Measurements from ENCODE around the gene CTTNBP2NL.
"Not testable (repeated sequence)": the region's sequence is repeated elsewhere in the genome, so short reads cannot be mapped to it uniquely, and the experiment has no call there.

CTTNBP2NL gene

GRCh38 chr1:112466078-112466660 is 70.2 kb downstream of the CTTNBP2NL start:
- DNase-seq: peak; percentile 74

GRCh38 chr1:112470324-112470723 is 74.3 kb downstream of the CTTNBP2NL start:
- not testable (repeated sequence) for DNase-seq

- no peak for DNase-seq
Observed at GRCh38 chr1:112470966-112471365, 75.0 kb downstream of the CTTNBP2NL start.

DNA sequence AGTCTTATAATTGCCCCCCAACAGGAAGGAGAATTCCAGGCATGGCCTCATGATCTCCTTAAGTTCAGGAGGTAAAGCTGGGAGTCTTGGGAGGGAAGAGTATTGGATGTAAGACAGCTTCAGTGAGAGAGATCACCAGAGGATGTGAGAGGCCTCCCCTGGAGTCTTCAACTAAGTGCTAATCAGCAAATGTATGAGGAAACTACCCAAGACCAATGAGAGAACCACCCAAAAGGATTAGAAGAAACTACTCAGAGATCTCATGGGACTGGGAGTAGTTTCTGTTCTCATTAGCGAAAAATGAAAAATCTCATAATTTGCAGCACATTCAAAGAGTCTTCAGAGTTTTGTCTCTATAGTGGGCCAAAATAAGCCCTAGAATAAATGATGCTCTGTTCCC is 76.1 kb downstream of the CTTNBP2NL start:
- DNase-seq: no peak

DNA sequence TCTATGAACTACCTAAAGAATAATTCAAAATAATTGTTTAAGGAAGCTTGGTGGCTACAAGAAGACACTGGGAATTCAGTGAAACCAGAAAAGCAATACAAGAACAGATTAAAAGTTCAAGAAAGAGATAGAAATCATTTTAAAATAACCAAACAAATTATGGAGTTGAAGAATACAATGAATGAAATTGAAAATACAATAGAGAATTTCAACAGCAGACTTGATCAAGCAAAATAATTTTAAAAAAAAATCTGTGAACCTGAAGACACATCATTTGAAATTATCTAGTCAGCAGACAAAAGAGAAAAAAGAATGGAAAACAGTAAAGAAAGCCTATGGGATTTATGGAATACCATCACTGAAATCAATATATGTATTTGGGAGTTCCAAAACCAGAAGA is 81.5 kb downstream of the CTTNBP2NL start:
- DNase-seq: no peak

DNA sequence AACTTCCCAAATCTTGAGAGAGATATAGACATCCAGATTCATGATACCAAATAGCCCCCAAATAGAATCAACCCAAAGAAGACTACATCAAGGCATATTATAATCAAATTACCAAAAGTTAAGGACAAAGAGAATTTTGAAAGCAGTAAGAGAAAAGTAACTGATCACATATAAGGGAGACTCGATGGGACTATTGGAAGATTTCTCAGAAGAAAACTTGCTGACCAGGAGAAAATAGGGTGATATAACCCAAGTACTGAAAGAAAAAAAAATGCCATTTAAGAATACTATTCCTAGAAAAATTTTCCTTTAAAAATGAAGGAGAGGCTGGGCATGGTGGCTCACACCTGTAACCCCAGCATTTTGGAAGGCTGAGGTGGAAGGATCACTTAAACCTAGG is 82.3 kb downstream of the CTTNBP2NL start:
- no peak for DNase-seq

- not testable (repeated sequence) for DNase-seq
Observed at GRCh38 chr1:112486063-112486462, 90.0 kb downstream of the CTTNBP2NL start.

DNA sequence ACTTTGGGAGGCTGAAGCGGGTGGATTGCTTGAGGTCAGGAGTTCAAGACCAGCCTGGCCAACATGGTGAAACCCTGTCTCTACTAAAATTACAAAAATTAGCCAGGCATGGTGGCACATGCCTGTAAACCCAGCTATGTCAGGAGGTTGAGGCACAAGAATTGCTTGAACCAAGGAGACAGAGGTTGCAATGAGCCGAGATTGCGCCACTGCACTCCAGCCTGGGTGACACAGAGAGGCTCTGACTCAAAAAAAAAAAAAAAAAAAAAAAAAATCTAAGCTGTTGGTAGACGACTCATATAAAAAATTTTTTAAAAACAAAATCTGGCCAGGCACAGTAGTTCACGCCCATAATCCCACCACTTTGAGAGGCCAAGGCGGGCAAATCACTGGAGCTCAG is 91.7 kb downstream of the CTTNBP2NL start:
- DNase-seq: not testable (repeated sequence)

- DNase-seq: no peak
Observed at GRCh38 chr1:112488141-112488540, 92.1 kb downstream of the CTTNBP2NL start.

- DNase-seq: no peak
Observed at GRCh38 chr1:112492076-112492475, 96.1 kb downstream of the CTTNBP2NL start.

- no peak for DNase-seq
Observed at GRCh38 chr1:112493351-112493750, 97.3 kb downstream of the CTTNBP2NL start.

GRCh38 chr1:112496290-112496689 is 100.3 kb downstream of the CTTNBP2NL start:
- DNase-seq: no peak

DNA sequence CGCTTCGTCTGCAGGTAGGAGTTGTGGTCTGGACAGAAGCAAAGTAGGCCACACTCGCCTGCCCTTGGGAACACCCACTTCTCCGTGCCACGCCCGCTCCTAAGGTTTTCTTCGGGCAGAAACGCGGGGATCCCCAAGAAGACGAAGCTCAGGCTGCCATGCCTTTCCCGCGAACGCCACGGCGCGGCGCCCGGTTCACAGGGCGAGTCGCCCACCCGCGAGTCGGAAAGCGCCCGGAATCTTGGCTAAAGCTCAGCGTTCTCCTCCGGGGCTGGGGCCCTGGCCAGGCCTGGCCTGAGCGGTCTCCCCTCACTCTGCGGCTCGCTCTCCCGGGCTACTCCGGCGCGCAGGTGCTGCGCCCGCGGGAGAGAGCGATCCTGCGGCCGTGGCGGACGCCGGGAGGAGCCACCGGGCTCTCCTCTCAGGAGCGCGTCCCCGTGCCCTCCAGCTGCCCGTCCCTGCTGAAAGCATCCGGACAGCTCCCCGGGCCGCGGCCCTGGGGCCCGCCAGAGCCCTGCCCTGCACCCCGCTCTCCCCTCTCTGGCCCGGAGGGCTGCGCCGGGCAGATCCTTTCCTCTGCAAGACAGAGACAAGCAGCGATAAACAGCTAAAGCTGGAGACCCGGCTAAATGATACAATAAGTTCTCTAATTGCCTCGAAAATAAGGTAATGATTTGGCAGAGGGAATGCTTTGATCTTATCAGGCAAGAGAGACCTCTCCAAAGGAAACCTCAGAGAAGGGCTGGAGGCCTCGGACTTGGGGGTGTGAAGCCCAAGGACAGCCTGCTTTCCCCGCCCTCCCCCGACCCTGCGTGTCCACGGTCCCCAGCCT is 106.0 kb downstream of the CTTNBP2NL start:
- peak; percentile 30 for DNase-seq

GRCh38 chr1:112502826-112503225 is 106.8 kb downstream of the CTTNBP2NL start:
- DNase-seq: no peak

DNA sequence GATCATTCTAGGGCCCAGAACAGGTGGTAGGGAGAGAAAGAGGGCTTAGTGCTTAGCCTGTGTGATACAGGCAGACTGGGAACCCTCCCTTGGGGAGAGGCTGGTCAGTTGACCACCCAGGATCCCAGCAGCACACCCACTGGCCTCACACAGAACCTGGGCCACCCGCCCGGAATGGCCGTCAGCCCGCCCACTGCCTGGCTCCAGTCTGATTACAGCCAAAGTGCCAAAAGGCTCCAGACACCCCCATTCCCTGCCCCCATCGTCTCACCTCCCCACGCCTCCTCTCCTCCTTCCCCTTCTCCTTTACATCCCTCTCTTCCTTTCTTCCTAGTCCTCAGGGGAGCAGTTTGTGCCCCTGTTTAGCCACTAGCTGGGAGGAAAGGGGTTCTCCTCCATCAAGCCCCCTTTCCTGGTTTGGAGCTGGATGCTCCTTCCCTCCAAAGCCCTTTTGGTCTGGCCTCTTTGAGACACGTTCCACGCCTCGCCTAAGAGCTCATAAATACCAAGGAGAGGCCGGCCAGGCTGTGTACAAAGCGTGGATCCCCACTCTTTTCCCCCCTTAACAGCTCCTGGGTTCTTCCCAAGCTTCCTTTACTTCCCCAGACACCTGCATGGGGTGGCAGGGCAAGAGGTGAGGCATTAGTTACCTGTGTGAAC is 108.1 kb downstream of the CTTNBP2NL start:
- no peak for DNase-seq

- DNase-seq: no peak
Observed at GRCh38 chr1:112504661-112505399, 108.8 kb downstream of the CTTNBP2NL start.

GRCh38 chr1:112505400-112505785 is 109.4 kb downstream of the CTTNBP2NL start:
- DNase-seq: no peak

DNA sequence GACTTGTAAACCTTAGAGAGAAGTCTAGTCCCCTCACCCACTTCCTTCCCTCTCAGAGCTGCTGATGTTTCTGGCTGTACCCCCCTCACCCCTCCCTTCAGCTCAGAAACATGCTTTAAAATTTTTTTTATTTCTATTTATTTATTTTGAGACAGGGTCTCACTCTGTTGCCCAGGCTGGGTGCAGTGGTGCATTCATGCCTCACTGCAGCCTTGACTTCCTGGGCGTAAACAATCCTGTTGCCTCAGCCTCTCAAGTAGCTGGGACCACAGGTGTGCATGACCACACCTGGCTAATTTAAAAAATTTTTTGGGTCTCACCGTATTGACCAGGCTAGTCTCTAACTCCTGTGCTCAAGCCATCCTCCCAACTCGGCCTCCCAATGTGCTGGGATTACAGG is 109.9 kb downstream of the CTTNBP2NL start:
- DNase-seq: no peak

- DNase-seq: no peak
Observed at GRCh38 chr1:112506306-112506705, 110.3 kb downstream of the CTTNBP2NL start.

GRCh38 chr1:112506731-112507130 is 110.7 kb downstream of the CTTNBP2NL start:
- DNase-seq: no peak

- no peak for DNase-seq
Observed at GRCh38 chr1:112507336-112507735, 111.3 kb downstream of the CTTNBP2NL start.

DNA sequence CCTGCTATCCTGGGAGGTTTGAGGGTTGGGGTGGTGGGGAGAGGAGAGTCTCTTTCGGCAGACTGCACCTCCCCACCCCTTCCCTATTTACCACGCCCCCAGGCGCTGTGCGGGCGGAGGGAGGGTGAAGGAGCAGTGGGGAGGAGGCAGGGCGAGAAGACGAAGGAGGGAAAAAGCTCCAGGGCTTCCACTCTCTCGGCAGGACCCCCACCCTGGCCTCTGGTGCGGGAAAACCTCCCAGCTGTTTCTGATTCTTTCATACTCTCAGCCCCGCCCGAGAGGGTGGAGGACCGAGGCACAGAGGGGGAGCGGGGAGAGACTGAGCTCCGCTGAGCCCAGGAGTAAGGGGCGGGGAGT is 111.9 kb downstream of the CTTNBP2NL start:
- no peak for DNase-seq

DNA sequence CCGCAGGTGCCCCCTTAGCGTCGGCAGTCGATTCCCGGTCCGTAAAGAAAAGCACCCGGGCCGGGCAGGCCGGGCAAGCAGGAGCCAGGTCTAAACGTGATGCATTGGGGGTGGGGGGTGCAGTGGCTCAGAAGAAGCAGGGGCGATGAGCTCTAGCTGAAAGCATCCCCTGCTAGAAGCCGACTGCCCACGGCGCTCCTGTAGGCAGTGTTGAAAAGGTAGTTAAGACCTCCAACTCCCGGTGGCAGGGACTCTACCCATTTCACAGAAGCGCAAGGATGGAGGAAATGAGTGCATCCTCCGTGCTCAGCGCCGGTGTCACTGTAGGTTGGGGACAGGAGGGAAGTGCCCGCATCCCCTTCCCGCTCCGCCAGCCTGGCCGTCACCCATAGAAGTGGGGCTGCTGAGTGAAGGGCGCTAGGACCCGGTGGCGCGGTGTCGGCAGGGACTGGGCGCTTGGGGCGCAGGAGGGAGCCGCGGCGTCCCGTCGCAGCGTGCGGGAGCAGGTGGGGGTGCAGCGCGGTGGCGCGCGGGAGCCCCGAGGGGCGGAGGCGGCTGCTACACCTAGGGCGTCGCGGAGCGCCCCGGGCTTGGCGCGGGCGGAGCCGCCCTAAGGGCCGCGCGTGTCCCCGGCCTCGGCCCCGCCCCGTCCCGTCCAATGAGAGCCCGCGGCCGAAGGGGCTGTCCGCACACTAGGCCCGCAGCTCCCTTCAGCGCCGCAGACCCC is 112.4 kb downstream of the CTTNBP2NL start, which contains the start of gene WNT2B:
WNT2B (plus strand) TSS at position 688 of the 727 bp plus-strand sequence. CDS start 298 bp downstream, outside the sequence.
- DNase-seq: peak; percentile 34

Measured in activated CD4-positive, alpha-beta T cell treated with anti-CD3 and anti-CD28 coated beads for 1 hour (primary cell).